GM19099 (cell line): ENCODE measurements around the gene MRPL4.

Source experiments
- POLR2A ChIP-seq: IDR thresholded peaks from 3 replicates; pipeline ENCODE4 v1.6.1; 2011; ENCODE audit warnings: low read depth; ENCODE audit not compliant: insufficient read length; ENCODE audit errors: extremely low read depth

The MRPL4 gene

DNA sequence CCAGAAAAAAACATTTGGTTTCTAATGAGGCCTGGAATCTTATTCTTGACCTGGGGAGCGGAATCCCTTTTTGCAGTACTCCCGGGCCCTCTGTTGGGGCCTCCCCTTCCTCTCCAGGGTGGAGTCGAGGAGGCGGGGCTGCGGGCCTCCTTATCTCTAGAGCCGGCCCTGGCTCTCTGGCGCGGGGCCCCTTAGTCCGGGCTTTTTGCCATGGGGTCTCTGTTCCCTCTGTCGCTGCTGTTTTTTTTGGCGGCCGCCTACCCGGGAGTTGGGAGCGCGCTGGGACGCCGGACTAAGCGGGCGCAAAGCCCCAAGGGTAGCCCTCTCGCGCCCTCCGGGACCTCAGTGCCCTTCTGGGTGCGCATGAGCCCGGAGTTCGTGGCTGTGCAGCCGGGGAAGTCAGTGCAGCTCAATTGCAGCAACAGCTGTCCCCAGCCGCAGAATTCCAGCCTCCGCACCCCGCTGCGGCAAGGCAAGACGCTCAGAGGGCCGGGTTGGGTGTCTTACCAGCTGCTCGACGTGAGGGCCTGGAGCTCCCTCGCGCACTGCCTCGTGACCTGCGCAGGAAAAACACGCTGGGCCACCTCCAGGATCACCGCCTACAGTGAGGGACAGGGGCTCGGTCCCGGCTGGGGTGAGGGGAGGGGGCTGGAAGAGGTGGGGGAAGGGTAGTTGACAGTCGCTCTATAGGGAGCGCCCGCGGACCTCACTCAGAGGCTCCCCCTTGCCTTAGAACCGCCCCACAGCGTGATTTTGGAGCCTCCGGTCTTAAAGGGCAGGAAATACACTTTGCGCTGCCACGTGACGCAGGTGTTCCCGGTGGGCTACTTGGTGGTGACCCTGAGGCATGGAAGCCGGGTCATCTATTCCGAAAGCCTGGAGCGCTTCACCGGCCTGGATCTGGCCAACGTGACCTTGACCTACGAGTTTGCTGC is 35.1 kb downstream of the MRPL4 start, which contains the start of gene ICAM4:
ICAM4 (plus strand) TSS at position 153 of the 935 bp plus-strand sequence; CDS start at position 211, 58 bp downstream.
- TF ChIP-seq POLR2A = peak; percentile 17

DNA sequence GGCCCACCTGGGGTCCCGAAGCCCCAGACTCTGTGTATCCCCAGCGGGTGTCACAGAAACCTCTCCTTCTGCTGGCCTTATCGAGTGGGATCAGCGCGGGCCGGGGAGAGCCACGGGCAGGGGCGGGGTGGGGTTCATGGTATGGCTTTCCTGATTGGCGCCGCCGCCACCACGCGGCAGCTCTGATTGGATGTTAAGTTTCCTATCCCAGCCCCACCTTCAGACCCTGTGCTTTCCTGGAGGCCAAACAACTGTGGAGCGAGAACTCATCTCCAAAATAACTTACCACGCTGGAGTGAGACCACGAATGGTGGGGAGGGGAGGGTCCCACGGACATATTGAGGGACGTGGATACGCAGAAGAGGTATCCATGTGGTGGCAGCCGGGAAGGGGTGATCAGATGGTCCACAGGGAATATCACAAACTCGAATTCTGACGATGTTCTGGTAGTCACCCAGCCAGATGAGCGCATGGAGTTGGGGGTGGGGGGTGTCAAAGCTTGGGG is 36.7 kb downstream of the MRPL4 start:
- TF ChIP-seq POLR2A = no peak

DNA sequence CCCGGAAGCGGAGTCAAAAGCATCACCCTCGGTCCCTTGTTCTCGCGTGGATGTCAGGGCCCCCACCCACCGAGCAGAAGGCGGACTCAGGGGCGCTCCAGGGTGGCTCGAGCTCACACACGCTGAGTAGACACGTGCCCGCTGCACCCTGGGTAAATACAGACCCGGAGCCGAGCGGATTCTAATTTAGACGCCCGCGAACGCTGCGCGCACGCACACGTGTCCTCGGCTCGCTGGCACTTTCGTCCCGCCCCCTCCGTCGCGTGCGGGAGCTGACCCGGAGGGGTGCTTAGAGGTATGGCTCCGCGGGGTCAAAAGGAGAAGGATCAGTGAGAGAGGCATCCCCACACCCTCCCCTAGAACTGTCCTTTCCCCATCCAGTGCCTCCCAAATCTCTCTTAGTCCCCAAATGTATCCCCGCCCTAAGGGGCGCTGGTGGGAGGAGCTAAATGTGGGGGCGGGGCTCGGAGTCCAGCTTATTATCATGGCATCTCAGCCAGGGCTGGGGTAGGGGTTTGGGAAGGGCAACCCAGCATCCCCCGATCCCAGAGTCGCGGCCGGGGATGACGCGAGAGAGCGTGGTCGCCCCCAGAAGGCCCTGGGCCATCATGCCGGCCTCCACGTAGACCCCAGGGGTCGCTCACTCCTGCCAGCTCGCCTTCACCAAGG is 37.3 kb downstream of the MRPL4 start:
- TF ChIP-seq POLR2A = peak; percentile 47

DNA sequence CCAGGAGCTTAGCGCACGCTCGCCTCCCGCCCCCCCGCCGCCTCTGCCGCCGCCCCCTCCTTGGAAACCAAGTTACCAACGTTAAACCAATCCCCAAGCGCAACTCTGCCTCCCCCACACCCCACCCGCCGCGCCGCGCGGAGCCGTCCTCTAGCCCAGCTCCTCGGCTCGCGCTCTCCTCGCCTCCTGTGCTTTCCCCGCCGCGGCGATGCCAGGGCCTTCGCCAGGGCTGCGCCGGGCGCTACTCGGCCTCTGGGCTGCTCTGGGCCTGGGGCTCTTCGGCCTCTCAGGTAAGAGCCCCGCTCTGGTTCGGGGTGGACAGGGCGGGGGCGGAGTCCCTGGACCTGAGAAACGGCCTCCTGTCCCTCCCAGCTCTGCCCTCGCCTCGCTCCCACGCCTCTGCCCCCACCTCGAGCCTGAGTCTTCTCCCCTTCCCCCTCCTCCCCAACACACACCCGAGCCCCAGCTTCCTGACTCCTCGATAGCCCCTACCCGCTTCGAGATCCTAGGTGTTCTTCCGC is 37.9 kb downstream of the MRPL4 start, which contains the start of gene ICAM5:
ICAM5 (plus strand) TSS at position 117 of the 521 bp plus-strand sequence; CDS start at position 209, 92 bp downstream.
- TF ChIP-seq POLR2A = no peak

DNA sequence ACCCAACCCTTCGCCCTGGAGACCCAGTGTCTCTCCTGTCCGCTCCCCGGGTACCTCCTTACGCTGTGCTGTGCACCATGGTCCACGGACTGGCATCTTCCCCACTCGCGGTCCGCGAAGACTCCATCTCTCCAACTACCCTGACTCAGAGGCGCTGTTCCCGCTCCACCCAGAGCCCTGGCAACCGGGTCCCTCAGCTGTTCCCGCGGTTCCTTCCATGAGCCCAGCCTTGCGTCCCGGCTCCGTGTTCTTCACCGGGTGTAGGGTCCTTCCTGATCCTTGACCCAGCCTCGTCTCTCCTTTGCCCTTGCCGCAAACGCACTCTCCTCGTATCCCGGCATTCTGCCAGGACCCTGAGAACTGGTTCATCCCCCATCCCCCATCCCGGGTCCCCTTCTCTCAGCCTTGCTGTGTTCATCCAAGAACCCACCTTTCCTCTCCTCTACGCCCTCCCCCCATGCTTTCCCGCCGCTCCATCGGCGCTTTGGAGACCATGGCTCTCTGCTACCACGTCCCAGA is 38.4 kb downstream of the MRPL4 start:
- no peak for TF ChIP-seq POLR2A

DNA sequence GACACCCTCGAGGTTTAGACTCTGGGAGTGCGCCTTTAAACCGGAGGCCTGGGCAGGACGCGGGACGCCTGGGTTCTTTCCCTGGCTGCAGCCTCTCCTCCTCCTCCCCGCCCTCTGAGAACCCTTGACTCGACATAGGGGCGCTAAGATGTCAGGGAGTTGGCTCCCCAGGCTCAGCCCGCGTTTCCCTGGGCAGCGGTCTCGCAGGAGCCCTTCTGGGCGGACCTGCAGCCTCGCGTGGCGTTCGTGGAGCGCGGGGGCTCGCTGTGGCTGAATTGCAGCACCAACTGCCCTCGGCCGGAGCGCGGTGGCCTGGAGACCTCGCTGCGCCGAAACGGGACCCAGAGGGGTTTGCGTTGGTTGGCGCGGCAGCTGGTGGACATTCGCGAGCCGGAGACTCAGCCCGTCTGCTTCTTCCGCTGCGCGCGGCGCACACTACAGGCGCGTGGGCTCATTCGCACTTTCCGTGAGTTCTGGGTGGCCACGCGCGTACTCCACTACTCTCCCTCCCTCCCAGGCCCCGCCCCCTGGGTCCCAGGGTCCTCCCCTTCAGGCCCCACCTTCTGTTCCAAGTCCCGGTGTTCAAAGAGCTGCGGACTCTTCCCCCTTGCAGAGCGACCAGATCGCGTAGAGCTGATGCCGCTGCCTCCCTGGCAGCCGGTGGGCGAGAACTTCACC is 39.0 kb downstream of the MRPL4 start:
- no peak for TF ChIP-seq POLR2A

DNA sequence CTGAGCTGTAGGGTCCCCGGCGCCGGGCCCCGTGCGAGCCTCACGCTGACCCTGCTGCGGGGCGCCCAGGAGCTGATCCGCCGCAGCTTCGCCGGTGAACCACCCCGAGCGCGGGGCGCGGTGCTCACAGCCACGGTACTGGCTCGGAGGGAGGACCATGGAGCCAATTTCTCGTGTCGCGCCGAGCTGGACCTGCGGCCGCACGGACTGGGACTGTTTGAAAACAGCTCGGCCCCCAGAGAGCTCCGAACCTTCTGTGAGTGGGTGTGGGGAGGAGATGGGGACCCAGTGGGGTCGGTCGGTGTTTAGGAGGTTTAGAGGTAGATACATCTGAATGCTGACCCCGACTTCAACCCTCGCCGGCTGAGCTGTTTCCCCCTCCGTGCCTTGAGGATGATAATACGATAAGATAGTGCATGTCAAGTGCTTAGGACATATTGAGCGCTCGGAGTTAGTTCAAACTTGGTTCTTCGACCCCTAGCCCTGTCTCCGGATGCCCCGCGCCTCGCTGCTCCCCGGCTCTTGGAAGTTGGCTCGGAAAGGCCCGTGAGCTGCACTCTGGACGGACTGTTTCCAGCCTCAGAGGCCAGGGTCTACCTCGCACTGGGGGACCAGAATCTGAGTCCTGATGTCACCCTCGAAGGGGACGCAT is 39.7 kb downstream of the MRPL4 start:
- TF ChIP-seq POLR2A = no peak

DNA sequence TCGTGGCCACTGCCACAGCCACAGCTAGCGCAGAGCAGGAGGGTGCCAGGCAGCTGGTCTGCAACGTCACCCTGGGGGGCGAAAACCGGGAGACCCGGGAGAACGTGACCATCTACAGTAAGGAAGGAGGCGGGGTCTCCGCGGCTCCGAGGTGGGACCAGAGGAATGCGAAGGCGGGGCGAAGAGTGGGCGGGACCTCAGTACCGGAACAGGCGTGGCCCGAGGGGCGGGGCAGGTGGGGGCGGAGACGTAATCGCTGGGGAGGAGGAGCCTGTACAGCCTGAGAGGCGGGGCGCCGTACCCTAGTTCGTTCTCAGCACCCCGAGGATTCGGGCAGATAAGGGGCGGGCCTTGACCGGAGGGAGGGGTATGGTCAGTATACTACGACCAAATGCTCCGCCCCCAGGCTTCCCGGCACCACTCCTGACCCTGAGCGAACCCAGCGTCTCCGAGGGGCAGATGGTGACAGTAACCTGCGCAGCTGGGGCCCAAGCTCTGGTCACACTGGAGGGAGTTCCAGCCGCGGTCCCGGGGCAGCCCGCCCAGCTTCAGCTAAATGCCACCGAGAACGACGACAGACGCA is 40.3 kb downstream of the MRPL4 start:
- no peak for TF ChIP-seq POLR2A

DNA sequence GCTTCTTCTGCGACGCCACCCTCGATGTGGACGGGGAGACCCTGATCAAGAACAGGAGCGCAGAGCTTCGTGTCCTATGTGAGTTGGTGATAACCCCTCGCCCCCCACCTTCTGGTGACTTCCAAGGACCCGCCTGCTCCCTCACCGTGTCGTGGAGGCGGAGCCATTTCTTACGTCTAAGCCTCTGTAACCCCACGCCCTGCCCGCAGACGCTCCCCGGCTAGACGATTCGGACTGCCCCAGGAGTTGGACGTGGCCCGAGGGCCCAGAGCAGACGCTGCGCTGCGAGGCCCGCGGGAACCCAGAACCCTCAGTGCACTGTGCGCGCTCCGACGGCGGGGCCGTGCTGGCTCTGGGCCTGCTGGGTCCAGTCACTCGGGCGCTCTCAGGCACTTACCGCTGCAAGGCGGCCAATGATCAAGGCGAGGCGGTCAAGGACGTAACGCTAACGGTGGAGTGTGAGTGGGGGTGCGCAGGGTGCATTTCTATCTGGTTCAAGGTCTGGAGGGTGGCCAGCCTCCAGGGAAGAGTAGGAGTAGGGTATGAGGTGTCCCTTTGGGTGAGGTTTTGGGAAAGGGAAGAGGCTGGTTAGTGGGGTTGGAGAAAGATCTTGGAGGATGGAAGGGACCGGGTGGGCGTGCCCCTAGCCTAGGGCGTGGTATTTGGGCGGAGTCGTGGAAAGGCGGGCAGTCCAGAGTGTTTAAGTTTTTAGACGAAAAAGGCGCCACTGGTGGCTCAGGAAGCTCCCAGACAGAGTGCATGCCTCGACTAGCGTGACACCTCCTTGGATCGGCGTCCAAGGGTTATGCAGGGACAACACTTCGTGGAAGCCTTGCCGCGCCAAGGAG is 41.0 kb downstream of the MRPL4 start:
- no peak for TF ChIP-seq POLR2A

DNA sequence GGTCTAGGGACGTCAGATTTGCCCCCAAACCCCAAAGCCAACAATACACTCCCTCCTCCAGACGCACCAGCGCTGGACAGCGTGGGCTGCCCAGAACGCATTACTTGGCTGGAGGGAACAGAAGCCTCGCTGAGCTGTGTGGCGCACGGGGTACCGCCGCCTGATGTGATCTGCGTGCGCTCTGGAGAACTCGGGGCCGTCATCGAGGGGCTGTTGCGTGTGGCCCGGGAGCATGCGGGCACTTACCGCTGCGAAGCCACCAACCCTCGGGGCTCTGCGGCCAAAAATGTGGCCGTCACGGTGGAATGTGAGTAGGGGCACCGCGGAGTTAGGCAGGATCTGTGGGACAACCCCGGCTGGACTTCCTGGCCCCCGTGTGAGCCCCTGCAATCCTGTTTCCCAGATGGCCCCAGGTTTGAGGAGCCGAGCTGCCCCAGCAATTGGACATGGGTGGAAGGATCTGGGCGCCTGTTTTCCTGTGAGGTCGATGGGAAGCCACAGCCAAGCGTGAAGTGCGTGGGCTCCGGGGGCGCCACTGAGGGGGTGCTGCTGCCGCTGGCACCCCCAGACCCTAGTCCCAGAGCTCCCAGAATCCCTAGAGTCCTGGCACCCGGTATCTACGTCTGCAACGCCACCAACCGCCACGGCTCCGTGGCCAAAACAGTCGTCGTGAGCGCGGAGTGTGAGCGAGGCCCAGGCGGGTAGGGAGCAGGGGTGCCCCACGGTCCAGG is 41.8 kb downstream of the MRPL4 start:
- TF ChIP-seq POLR2A = no peak

DNA sequence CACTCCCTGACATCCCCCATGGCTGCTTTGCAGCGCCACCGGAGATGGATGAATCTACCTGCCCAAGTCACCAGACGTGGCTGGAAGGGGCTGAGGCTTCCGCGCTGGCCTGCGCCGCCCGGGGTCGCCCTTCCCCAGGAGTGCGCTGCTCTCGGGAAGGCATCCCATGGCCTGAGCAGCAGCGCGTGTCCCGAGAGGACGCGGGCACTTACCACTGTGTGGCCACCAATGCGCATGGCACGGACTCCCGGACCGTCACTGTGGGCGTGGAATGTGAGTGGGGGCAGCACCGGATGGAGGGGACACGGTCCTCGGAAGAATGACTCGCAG is 42.3 kb downstream of the MRPL4 start:
- TF ChIP-seq POLR2A = no peak

DNA sequence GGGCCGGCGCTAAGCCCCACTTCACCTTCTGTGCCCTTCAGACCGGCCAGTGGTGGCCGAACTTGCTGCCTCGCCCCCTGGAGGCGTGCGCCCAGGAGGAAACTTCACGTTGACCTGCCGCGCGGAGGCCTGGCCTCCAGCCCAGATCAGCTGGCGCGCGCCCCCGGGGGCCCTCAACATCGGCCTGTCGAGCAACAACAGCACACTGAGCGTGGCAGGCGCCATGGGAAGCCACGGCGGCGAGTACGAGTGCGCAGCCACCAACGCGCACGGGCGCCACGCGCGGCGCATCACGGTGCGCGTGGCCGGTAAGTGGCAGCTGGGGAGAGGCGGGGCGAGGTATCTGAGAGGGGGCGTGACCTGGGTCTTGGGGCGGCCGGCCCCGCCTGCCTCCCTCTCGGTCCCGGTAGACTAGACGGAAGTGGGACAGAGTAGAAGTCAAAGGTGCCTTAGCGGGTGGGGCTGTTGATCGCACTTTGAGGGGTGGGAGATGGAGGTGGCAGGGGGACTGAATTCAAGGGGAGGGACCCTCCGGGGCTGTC is 43.4 kb downstream of the MRPL4 start:
- TF ChIP-seq POLR2A = peak; percentile 54
